ACC112 (cell line): ENCODE data around the gene MCTP1.

Experiments used
- H2AFZ ChIP-seq: fragments of 200-600 bp; sonication (generic); one replicate; pipeline ENCODE4 v1.6.0; 2017; ENCODE audit warnings: antibody characterized with exemption, low read length; ENCODE audit not compliant: unreplicated experiment
- H3K27ac ChIP-seq: fragments of 200-600 bp; sonication (generic); 2 replicates; pipeline ENCODE4 v1.5.1; 2014; ENCODE audit warnings: low read depth, mild to moderate bottlenecking, antibody characterized with exemption, low read length, moderate library complexity
- H3K27me3 ChIP-seq: fragments of 200-600 bp; sonication (generic); 2 replicates; pipeline ENCODE4 v1.6.1; 2014; ENCODE audit warnings: mild to moderate bottlenecking, antibody characterized with exemption, low read length, moderate library complexity, mixed read lengths; ENCODE audit not compliant: insufficient read depth
- H3K36me3 ChIP-seq: fragments of 200-600 bp; sonication (generic); 2 replicates; pipeline ENCODE4 v1.6.1; 2016; ENCODE audit warnings: mild to moderate bottlenecking, antibody characterized with exemption, low read length, moderate library complexity, mixed read lengths; ENCODE audit not compliant: insufficient read depth
- H3K4me1 ChIP-seq: fragments of 200-600 bp; sonication (generic); one replicate; pipeline ENCODE4 v1.6.1; 2016; ENCODE audit warnings: low read length, mixed read lengths; ENCODE audit not compliant: insufficient read depth, unreplicated experiment, control insufficient read depth
- H3K4me3 ChIP-seq: fragments of 200-600 bp; sonication (generic); 2 replicates; pipeline ENCODE4 v1.5.1; 2014; ENCODE audit warnings: mild to moderate bottlenecking, low read depth, low read length
- H3K79me2 ChIP-seq: fragments of 200-600 bp; sonication (generic); one replicate; pipeline ENCODE4 v1.6.0; 2016; ENCODE audit warnings: low read length; ENCODE audit not compliant: control insufficient read depth, unreplicated experiment, insufficient read depth

The MCTP1 gene

DNA sequence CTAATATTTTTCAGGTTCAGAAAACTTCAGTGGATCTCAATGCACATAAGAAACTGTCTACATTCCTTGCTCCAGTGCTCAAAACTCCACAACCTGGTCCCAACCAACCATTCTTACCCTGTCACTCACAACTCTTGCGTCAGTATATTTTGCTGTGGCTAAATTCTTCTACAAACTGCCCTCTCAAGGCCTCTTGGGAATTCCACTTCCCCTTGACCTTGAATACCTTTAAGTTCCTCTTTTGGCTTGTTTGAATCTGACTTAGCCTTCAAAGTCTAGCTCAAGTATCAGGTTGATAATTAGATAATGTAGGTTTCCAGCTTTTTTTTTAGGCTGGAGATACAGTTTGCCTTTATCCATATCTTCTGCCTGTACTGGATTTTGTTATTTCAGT, 538.2 kb downstream of the MCTP1 start:
- no peaks in the 10 kb centered on the region for H3K79me2 ChIP-seq
- no peak overlapping the region for H2AFZ ChIP-seq
- H3K4me3 ChIP-seq: peak overlapping the region; percentile 22; the same call in 1 of the 2 replicates
- peaks cover 23% of the 10 kb centered on the region for H3K4me1 ChIP-seq
- H3K36me3 ChIP-seq: no peaks in the 10 kb centered on the region
- H3K27me3 ChIP-seq: no peaks in the 10 kb centered on the region
- H3K27ac ChIP-seq: peak overlapping the region; percentile 86

DNA sequence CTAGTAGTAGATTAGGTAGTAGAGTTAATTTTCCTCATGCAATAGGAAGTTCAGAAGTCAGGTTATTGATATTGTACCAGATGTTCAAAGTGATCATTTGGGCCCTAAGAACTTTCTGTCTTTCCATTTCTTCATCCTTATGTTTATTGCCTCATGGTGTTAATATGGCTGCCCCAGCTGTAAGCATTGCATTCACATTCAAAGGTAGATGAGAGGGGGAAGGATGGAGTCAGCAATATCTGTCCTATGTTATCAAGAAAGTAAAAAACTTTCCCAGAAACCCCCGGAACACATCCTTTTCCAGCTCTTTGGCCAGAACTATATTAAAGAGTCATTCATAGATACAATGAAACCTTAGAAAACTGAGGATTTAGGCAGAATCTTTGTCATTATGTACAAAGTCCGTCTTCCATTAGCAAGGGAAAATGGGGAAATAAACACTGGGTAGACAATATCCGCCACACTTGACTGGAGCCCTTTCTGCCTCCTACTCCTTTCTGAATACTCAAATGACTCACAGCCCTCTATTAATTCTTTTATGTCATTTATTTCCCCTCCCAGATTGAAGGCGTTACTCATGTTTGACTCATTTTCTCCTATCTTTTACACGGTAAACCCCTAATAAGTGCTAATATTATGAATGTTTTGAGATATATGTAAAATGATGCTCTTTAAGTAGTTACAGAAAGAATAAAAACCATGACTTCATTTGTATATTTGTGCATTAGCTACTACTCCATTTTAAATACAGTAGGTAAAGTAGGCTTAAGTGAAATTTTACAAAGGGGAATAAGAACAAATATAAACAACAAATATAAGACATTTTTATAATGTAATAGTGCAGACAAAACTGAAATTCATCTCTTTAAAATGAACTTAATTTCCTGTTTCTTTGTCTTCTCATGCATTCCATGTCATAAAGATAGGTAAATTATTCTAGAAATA, 538.8 kb downstream of the MCTP1 start:
- Histone ChIP-seq H3K36me3 (no peaks in the 10 kb centered on the region), H3K27me3 (no peaks in the 10 kb centered on the region), H3K4me3 (peak overlapping the region; percentile 22), H3K79me2 (no peaks in the 10 kb centered on the region), H2AFZ (peak overlapping the region; percentile 96), H3K4me1 (peaks cover 23% of the 10 kb centered on the region), H3K27ac (peak overlapping the region; percentile 86)

DNA sequence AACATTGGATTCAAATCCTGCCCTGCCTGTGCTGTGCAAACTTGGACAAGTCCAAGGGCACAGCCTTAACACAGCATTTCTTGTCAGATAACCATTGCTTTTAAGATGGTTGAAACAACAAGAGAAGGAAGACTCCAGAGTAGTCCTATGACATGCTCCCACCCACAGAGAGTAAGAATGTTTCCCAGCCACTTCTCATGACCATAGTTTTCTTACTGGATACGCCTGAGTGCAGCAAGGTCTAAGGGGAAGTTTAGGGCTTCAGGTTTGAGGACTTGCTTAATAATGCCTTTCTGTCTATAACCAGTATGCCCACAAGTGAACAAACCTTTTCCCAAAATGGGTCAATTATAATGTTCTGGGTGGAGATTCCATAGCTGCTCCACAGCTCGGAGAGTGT, 540.0 kb downstream of the MCTP1 start:
- Histone ChIP-seq H3K36me3 (no peaks in the 10 kb centered on the region), H3K27ac (no peak overlapping the region), H3K27me3 (no peaks in the 10 kb centered on the region), H3K79me2 (no peaks in the 10 kb centered on the region), H3K4me1 (peaks cover 23% of the 10 kb centered on the region), H2AFZ (no peak overlapping the region), H3K4me3 (no peak overlapping the region)

DNA sequence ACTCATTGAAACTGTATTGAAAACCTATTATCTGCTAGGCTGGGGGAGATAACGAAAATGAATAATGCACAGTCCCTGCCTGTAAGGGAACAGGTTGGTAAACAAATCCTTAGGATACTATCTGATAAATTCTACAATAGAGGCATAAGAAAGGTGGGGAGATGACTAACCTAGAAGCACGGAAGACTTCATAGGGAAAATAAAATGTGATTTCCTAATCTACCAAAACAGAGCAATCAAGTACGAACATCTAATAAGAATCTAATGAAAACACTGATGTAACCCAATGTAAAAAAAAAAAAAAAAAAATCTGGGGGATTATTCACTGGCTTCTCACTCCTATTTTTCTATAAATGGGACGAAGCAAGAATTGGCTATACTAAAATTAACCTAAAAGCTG, 542.0 kb downstream of the MCTP1 start:
- no peaks in the 10 kb centered on the region for H3K79me2 ChIP-seq
- H3K36me3 ChIP-seq: no peaks in the 10 kb centered on the region
- H3K27me3 ChIP-seq: no peaks in the 10 kb centered on the region
- H3K4me1 ChIP-seq: peaks cover 17% of the 10 kb centered on the region
- H3K4me3 ChIP-seq: no peak overlapping the region
- no peak overlapping the region for H3K27ac ChIP-seq
- no peak overlapping the region for H2AFZ ChIP-seq

DNA sequence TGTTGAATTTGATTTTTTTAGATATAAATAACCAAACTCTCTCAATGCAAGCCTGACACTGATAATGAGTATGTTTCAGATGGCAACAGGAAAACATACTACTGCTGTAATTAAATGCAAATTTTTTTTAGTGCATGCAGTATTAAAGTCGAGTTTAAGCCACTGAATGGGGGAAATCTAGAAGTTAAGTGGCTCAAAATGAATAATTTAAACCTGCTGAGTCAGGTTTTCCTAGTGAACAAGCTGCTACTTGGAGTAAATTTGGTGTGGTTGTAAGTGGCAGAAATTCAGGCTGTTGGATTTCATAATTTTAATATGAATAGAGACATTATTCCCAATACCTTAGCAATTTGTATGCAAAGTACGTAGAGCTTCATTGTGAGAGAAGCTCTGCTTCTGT, 544.6 kb downstream of the MCTP1 start:
- no peaks in the 10 kb centered on the region for H3K79me2 ChIP-seq
- H3K4me3 ChIP-seq: no peak overlapping the region
- no peaks in the 10 kb centered on the region for H3K36me3 ChIP-seq
- H3K27ac ChIP-seq: no peak overlapping the region
- no peak overlapping the region for H2AFZ ChIP-seq
- H3K27me3 ChIP-seq: no peaks in the 10 kb centered on the region
- no peaks in the 10 kb centered on the region for H3K4me1 ChIP-seq

DNA sequence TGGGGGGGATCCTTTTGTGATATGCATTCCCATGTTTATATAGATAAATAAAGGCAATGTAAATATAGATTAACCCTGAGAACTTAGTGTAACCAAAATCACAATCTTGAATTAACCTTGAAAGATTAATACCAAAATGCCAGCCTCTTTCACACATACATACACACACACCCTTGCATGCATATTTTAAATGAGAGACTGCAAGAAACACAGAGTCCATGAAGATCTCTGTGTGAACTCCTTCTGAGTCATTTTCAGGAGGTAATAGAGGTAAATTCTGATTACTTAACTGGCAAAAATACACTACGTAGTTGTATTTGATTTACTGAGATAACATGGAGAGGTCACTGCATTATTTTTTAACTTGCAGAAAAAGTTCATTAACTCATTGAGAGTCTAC, 548.4 kb downstream of the MCTP1 start:
- H3K27me3 ChIP-seq: no peaks in the 10 kb centered on the region
- no peaks in the 10 kb centered on the region for H3K79me2 ChIP-seq
- H3K27ac ChIP-seq: no peak overlapping the region
- no peaks in the 10 kb centered on the region for H3K36me3 ChIP-seq
- H2AFZ ChIP-seq: no peak overlapping the region
- H3K4me1 ChIP-seq: no peaks in the 10 kb centered on the region
- H3K4me3 ChIP-seq: no peak overlapping the region

DNA sequence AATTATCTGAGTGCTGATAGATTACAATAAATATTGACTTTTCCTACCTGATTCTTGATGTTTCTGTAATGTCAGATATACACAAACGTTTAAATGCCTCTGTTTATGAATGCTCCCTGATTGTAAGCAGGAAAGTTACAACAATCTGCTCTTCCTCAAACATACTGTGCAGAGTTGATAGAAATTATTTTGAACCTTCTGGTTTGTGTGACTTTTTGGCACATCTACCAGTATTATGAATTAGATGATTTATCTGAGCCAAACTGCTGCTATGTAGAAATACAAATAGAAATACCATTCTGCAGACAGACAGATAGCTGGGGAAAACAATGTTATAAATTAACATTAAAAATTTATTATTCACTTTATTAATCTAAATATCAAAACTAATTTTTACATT, 553.4 kb downstream of the MCTP1 start:
- H3K4me3 ChIP-seq: no peak overlapping the region
- no peaks in the 10 kb centered on the region for H3K27me3 ChIP-seq
- H3K36me3 ChIP-seq: no peaks in the 10 kb centered on the region
- H2AFZ ChIP-seq: no peak overlapping the region
- H3K27ac ChIP-seq: no peak overlapping the region
- no peaks in the 10 kb centered on the region for H3K79me2 ChIP-seq
- H3K4me1 ChIP-seq: no peaks in the 10 kb centered on the region

DNA sequence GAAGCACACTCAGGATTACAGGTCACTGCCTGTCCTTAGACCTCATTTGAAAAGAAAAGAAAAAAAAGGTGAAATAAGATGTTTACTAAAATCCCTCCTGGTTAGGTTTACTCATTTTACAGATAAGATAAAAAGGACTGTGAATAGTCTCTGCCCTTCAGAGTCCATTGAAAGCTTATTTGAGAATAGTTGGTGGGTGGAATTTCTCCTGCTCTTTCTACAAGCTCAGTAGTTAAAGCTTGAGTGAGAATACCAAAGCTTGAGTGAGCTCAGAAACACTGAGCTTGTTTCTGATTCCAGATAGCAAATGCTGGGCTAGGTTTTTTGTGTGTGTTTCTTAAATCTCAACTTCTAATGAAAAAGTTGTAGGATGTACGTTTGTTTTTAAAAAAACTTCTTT, 559.8 kb downstream of the MCTP1 start:
- no peaks in the 10 kb centered on the region for H3K79me2 ChIP-seq
- no peaks in the 10 kb centered on the region for H3K36me3 ChIP-seq
- H3K4me3 ChIP-seq: no peak overlapping the region
- no peak overlapping the region for H3K27ac ChIP-seq
- no peaks in the 10 kb centered on the region for H3K4me1 ChIP-seq
- H3K27me3 ChIP-seq: no peaks in the 10 kb centered on the region
- no peak overlapping the region for H2AFZ ChIP-seq

DNA sequence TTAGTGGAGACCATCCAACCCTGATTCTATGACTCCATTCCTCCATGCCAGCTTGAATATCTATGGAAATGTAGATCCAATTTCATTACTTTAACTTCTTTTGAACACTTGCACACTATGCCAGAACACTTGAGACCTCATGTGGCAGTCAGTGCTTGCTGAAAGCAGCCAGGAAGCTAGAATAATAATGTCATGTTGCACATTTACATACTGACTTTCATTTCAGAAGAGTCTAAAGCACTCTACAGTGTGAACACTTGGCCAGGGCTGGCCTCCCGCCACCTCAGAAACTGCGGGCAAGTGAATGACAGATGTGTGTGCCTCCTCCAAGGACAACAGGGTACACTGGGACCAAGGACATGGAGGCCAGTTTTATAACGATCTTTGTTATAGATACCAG, 569.1 kb downstream of the MCTP1 start:
- H2AFZ ChIP-seq: no peak overlapping the region
- H3K4me3 ChIP-seq: no peak overlapping the region
- no peaks in the 10 kb centered on the region for H3K27me3 ChIP-seq

DNA sequence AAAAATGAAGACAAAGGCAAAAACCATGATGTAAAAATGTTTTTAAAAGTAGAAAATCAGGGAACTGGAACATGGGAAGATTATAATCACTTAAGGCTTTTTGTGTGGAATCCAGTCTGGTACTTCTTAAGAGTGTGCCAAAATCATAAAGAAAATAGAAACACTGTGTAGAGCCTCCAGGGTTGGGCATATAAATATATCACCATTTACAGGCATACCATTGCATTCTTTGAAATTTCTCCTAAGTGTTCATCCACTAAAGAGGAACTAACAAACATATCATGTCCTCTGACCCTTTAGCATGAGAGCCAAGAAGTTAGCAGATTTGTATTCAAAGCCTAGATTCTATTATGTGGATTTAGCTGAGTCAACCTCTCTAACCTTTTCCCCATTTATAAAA, 573.1 kb downstream of the MCTP1 start:
- no peak overlapping the region for H3K4me3 ChIP-seq
- no peaks in the 10 kb centered on the region for H3K4me1 ChIP-seq
- H3K36me3 ChIP-seq: peaks cover 3% of the 10 kb centered on the region; the same call in 1 of the 2 replicates
- no peaks in the 10 kb centered on the region for H3K27me3 ChIP-seq
- no peak overlapping the region for H2AFZ ChIP-seq
- H3K79me2 ChIP-seq: no peaks in the 10 kb centered on the region
- H3K27ac ChIP-seq: no peak overlapping the region

More for the DNA sequence above, 569.1 kb downstream of the MCTP1 start:
- Histone ChIP-seq H3K27ac (no peak overlapping the region), H3K79me2 (no peaks in the 10 kb centered on the region), H3K36me3 (no peaks in the 10 kb centered on the region), H3K4me1 (no peaks in the 10 kb centered on the region)

DNA sequence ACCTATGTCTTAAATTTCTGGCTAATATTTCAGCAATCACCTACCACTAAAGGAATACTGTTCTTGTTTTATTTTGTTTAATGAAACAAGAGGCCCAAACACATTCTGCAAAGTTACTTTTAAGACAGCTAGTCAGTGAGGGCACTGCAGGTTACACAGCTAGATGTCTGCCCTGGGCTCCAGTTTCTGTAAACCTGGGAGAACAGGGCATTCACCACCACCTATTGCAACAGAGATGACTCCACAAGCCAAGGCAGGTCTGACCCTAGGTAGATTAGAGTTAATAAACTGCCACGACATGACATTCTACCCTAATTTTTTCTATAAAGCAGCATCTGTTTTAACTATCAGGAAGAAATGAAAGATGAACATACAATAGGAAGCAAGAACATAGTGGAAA, 575.6 kb downstream of the MCTP1 start:
- H2AFZ ChIP-seq: no peak overlapping the region
- peaks cover 7% of the 10 kb centered on the region for H3K4me1 ChIP-seq
- no peak overlapping the region for H3K4me3 ChIP-seq
- H3K27ac ChIP-seq: no peak overlapping the region
- H3K27me3 ChIP-seq: no peaks in the 10 kb centered on the region
- no peaks in the 10 kb centered on the region for H3K79me2 ChIP-seq
- peaks cover 3% of the 10 kb centered on the region; the same call in 1 of the 2 replicates for H3K36me3 ChIP-seq
